Heart right ventricle (tissue), 16 donors: ENCODE results near the gene BCKDHB. TPM values are rescaled to one million over a fixed set of nuclear protein-coding genes. Genes with fewer than 3 reads are reported as not detected.
"Not testable (repeated sequence)": the region's sequence is repeated elsewhere in the genome, so short reads cannot be mapped to it uniquely, and the experiment has no call there.

ENCODE experiments used
- ATAC-seq, 8 donors: fragments of 200-7000 bp; cut with Tn5 transposase; one replicate each; pipeline ENCODE4 v1.9.1; 2020; ENCODE audit warnings: mild to moderate bottlenecking in 8 of 8, moderate library complexity in 8 of 8, moderate number of reproducible peaks in 1 of 8
- DNase-seq, 2 donors: peaks; one replicate each; pipeline ENCODE4 v3.0.0-alpha.2; 2020
- H3K27ac ChIP-seq, 10 donors: fragments of 200-600 bp; sonication (generic) in 2 of 10; one replicate each; pipeline versions ENCODE4 v1.5.0 to v1.8.0; 2020 to 2022; ENCODE audit warnings: mild to moderate bottlenecking in 3 of 10
- H3K27me3 ChIP-seq, 7 donors: fragments of 200-600 bp; one replicate each; pipeline ENCODE4 v1.8.0; 2021 to 2022; ENCODE audit warnings: mild to moderate bottlenecking in 2 of 7
- H3K36me3 ChIP-seq, 9 donors: fragments of 200-600 bp; sonication (generic) in 1 of 9; one replicate each; pipeline versions ENCODE4 v1.5.0 to v1.8.0; 2020 to 2022; ENCODE audit warnings: mild to moderate bottlenecking in 2 of 9
- H3K4me1 ChIP-seq, 9 donors: fragments of 200-600 bp; sonication (generic) in 1 of 9; one replicate each; pipeline versions ENCODE4 v1.5.0 to v1.8.0; 2020 to 2022; ENCODE audit warnings: mild to moderate bottlenecking in 4 of 9
- H3K4me3 ChIP-seq, 10 donors: fragments of 200-600 bp; sonication (generic) in 2 of 10; one replicate each; pipeline versions ENCODE4 v1.5.0 to v1.8.0; 2020 to 2022; ENCODE audit warnings: mild to moderate bottlenecking in 7 of 10, moderate library complexity in 2 of 10
- H3K9me3 ChIP-seq, 11 donors: fragments of 200-600 bp in 10 of 11; sonication (generic) in 2 of 11; one replicate each; pipeline versions ENCODE4 v1.5.0 to v1.8.0; 2013 to 2022; ENCODE audit warnings: mild to moderate bottlenecking in 2 of 11, control low read depth in 1 of 11, moderate library complexity in 1 of 11
- WGBS, 2 donors: extraction: QIAGEN DNeasy Blood & Tissue Kit; methylation state at CpG; one replicate each; pipeline ENCODE4 v1.1.7; 2013; ENCODE audit warnings: inconsistent platforms in 1 of 2; 5-methylcytosine and 5-hydroxymethylcytosine counted together
- intact Hi-C, 10 donors: fragments of 100-400 bp; cut with DNase I; formaldehyde crosslinking; loops; one replicate each; pipeline versions ENCODE4 v1.11.1 to v1.14.2; 2022
- polyA plus RNA-seq, 2 donors: library from polyadenylated mRNA; stranded (reverse); fragments of 200-250 nt; gene quantifications; one replicate each; pipeline ENCODE4 v1.2.3, GENCODE V29; 2013
- total RNA-seq, 10 donors: library from RNA; stranded (reverse); fragmentation: NEBNext Ultra II Directional in 3 of 10; extraction: Animal tissue kit (Norgen Biotek cat#: 25700) in 3 of 10; gene quantifications; one replicate each; pipeline versions ENCODE4 v1.2.1 to v1.2.4, GENCODE V29; 2021 to 2023
- TF ChIP-seq, protein P1 (sequence below), 9 donors: fragments of 200-600 bp; sonication (generic) in 2 of 9; IDR thresholded peaks; one replicate each; pipeline versions ENCODE4 v1.5.0 to v1.8.0; 2021 to 2022; ENCODE audit warnings: antibody characterized with exemption in 9 of 9, mild to moderate bottlenecking in 5 of 9, moderate library complexity in 1 of 9
- donor health status: Arrhythmogenic right ventricular cardiomyopathy.
- donor health status: ischemic (EF 13 %, LVEDD 7.1; RV severe dilation, severe dysfunction).
- donor health status: healthy with polysubstance abuse.
- donor health status: DM: no; HTN: yes; CAD: no.
- donor health status: DM: no; HTN: no; CAD: no.
- donor health status: ischemic (EF 25% LVEDD 6.9; RV normal size, moderate dysfunction).
- donor health status: ischemic (EF 25% LVEDD 5.7; RV mildly dilated, moderate dysfunction).
- donor health status: healthy.
- donor health status: DM: yes; HTN: yes; CAD: no.
- donor health status: Ischemic cardiomyopathy.
- donor health status: ischemic (EF 35%, LVEDD 5.7; RV mildly dilated, moderate dysfunction).
- donor health status: nonischemic (EF 11% LVEDD 7.7; RV severe dilation, severe dysfunction).
- donor health status: DM: yes; HTN: yes; CAD: no.
- donor health status: PGD.
- donor health status: ischemic (EF 29% LVEDD 5.4; RV normal size, mild dysfunction).
- donor health status: nonischemic (EF 23%, LVEDD 6.1; RV moderate dilation, normal function).

The BCKDHB gene
- total and polyA plus RNA-seq, 12 donors: 7.1 to 46.4 (median 31.2) TPM

DNA sequence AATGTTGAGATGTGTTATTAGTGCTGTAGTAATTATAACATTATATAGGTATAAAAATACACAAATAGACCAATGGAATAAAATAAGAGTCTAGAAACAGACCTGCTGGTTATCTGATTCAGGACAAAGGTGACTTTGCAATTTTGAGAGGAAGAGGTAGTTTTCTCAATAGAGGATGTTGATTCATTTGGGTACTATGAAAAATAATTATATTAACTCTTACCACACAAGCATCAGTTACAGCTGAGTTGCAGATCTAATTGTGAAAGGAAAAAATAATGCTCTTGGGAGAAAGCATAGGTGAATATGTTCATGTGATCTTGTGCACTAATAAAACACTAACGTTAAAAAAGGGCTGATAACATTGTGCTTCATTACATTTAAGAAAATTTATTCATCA lies 103.0 kb downstream of the BCKDHB start:
- ATAC-seq (no peak), DNase-seq (no peak)
- no peak overlapping the region for H3K27ac ChIP-seq
- TF ChIP-seq, protein P1, sequence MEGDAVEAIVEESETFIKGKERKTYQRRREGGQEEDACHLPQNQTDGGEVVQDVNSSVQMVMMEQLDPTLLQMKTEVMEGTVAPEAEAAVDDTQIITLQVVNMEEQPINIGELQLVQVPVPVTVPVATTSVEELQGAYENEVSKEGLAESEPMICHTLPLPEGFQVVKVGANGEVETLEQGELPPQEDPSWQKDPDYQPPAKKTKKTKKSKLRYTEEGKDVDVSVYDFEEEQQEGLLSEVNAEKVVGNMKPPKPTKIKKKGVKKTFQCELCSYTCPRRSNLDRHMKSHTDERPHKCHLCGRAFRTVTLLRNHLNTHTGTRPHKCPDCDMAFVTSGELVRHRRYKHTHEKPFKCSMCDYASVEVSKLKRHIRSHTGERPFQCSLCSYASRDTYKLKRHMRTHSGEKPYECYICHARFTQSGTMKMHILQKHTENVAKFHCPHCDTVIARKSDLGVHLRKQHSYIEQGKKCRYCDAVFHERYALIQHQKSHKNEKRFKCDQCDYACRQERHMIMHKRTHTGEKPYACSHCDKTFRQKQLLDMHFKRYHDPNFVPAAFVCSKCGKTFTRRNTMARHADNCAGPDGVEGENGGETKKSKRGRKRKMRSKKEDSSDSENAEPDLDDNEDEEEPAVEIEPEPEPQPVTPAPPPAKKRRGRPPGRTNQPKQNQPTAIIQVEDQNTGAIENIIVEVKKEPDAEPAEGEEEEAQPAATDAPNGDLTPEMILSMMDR (IDR thresholded peaks at IDR 0.05): no peak
- WGBS, 2 donors: 63 to 72% methylated on average over 1 of the region's 1 CpG
- no peak overlapping the region for H3K4me3 ChIP-seq
- H3K4me1 ChIP-seq: peaks cover 0 to 19% (median 11%) of the 10 kb centered on the region in 9 donors
- no peaks in the 10 kb centered on the region for H3K9me3 ChIP-seq
- H3K36me3 ChIP-seq: peaks cover 0 to 8% (median 0%) of the 10 kb centered on the region in 9 donors
- intact Hi-C loops: no loop called here
- H3K27me3 ChIP-seq: no peaks in the 10 kb centered on the region

DNA sequence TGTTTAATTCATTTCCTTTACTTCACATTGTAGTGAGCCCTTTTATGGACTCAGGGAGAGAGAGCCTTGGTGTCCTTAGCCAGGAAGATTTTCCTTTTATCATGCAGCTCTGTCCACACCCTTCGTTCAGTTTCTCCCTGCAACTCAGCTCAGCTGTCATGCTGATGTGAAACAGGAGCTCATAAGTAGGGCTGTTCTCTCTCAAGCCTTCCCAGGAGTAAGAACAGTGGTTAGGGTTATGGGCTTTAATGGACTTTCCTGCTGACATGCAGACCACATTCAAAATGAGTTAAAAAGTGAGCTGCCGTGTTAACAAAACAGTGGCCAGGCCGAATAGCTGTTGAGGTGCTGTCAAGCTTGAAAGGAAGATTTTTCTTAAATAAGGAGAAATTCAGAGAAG lies 104.1 kb downstream of the BCKDHB start:
- peak; percentile 90 to 99 (median 96) for ATAC-seq

DNA sequence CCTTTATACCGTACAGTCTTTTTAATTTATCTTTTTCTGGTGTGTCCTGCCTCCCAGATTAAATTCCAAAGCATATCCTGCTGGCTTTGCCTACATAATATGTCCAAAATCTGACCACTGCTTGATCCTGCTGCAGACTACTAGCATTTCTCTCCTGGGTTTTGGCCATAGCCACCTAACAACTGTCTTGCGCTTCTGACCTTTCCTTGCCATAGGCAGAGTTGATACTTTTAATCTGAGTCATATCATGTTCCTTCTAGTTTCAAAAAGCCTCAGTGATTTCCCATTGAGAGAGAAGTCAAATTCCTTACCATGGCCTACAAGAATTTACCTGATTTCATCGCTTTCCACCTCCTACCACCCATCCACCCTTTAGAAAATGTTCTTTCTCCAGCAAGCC lies 104.8 kb downstream of the BCKDHB start:
- ATAC-seq: no peak
- 79 to 84% methylated on average over 3 of the region's 3 CpGs for WGBS, 2 donors

More for the DNA sequence above, 104.1 kb downstream of the BCKDHB start:
- H3K4me3 ChIP-seq: no peak overlapping the region
- 21 to 26% methylated on average over 3 of the region's 3 CpGs for WGBS, 2 donors
- no peaks in the 10 kb centered on the region for H3K9me3 ChIP-seq
- peak overlapping the region in 5 of 10 donors; percentile 21 to 59 (median 29) for H3K27ac ChIP-seq
- no peaks in the 10 kb centered on the region for H3K36me3 ChIP-seq
- peaks cover 0 to 19% (median 11%) of the 10 kb centered on the region in 9 donors for H3K4me1 ChIP-seq
- no peaks in the 10 kb centered on the region for H3K27me3 ChIP-seq
- peak in 1 of 2 donors; percentile 55 for DNase-seq
- intact Hi-C loops: loop anchor here in 4 of 10 donors (5.0 to 10.0 kb wide), 5 partner anchors 68 to 1544 kb away; partner anchors contain the start of gene TENT5A (in 2 of the 4)
- TF ChIP-seq, protein P1 (IDR thresholded peaks at IDR 0.05): no peak

DNA sequence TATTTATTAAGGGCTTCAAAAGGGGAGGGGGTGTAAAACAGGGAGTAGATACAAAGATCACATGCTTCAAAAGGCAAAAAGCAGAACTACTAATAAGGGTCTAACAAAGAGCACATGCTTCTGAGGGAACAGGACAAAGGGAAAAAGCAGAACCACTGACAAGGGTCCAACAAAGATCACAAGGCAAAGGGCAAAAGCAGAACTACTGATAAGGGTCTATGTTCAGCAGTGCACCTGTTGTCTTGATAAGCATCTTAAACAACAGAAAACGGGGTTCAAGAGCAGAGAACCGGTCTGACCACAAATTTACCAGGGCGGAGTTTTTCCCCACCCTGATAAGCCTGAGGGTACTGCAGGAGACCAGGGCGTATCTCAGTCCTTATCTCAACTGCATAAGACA lies 105.4 kb downstream of the BCKDHB start:
- WGBS, 2 donors: 73 to 76% methylated on average over 4 of the region's 4 CpGs
- ATAC-seq: not testable (repeated sequence)
- intact Hi-C loops: loop anchor here in 4 of 10 donors (5.0 to 10.0 kb wide), 5 partner anchors 70 to 1543 kb away; partner anchors contain the start of gene TENT5A (in 2 of the 4)

More for the DNA sequence above, 104.8 kb downstream of the BCKDHB start:
- no peak for DNase-seq
- peaks cover 0 to 19% (median 11%) of the 10 kb centered on the region in 9 donors for H3K4me1 ChIP-seq
- H3K27ac ChIP-seq: peak overlapping the region in 1 of 10 donors; percentile 59
- no peak overlapping the region for H3K4me3 ChIP-seq
- TF ChIP-seq, protein P1 (IDR thresholded peaks at IDR 0.05): no peak
- H3K27me3 ChIP-seq: no peaks in the 10 kb centered on the region
- H3K9me3 ChIP-seq: no peaks in the 10 kb centered on the region
- intact Hi-C loops: loop anchor here in 4 of 10 donors (5.0 to 10.0 kb wide), 5 partner anchors 69 to 1544 kb away; partner anchors contain the start of gene TENT5A (in 2 of the 4)
- H3K36me3 ChIP-seq: no peaks in the 10 kb centered on the region

More for the DNA sequence above, 105.4 kb downstream of the BCKDHB start:
- H3K27ac ChIP-seq, H3K36me3 ChIP-seq, DNase-seq, H3K4me3 ChIP-seq, H3K9me3 ChIP-seq, H3K27me3 ChIP-seq: not testable (repeated sequence)
- H3K4me1 ChIP-seq: peaks cover 0 to 19% (median 11%) of the 10 kb centered on the region in 9 donors
